HG03095 (cell line): ENCODE measurements around the gene FAU.
A peak's percentile ranks its signal among the peaks of the same experiment; 100 is the strongest.
"Not testable (repeated sequence)": the region's sequence is repeated elsewhere in the genome, so short reads cannot be mapped to it uniquely, and the experiment has no call there.

Experiments used
- ATAC-seq: cut with Tn5 transposase; IDR thresholded peaks from one replicate; pipeline ENCODE4 v1.9.1; 2021; ENCODE audit warnings: moderate library complexity; ENCODE audit not compliant: unreplicated experiment

FAU gene

GRCh38 chr11:65121865-65122696, at the start of gene FAU, which contains the start of gene MRPL49:
FAU (minus strand) TSS chr11:65122134; CDS start chr11:65121813, 321 bp downstream.
MRPL49 (plus strand) TSS chr11:65122321; CDS start chr11:65122347, 26 bp downstream.
- peak; percentile 67 for ATAC-seq

GRCh38 chr11:65170058-65170534, 48.2 kb upstream of the FAU start, which contains the start of gene SPDYC:
SPDYC (plus strand) TSS chr11:65170233; CDS start chr11:65171358, 1,125 bp downstream.
- no peak for ATAC-seq

GRCh38 chr11:65169164-65169641, 47.3 kb upstream of the FAU start:
- no peak for ATAC-seq

DNA sequence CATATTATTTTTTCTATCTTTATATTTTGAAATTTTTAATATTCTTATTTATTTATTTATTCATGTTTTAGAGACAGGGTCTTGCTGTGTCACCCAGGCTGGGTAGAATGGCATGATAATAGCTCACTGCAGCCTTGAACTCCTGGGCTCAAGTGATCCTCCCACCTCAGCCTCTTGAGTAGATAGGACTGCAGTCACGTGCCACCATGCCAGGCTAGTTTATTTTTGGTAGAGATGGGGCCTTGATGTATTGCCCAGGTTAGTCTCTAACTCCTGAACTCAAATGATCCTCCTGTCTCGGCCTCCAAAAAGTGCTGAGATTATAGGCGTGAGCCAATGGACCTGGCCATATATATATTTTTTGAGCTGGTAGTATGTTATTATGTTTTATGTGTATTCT, 45.7 kb upstream of the FAU start:
- ATAC-seq: no peak

GRCh38 chr11:65166893-65167292, 45.0 kb upstream of the FAU start:
- no peak for ATAC-seq

DNA sequence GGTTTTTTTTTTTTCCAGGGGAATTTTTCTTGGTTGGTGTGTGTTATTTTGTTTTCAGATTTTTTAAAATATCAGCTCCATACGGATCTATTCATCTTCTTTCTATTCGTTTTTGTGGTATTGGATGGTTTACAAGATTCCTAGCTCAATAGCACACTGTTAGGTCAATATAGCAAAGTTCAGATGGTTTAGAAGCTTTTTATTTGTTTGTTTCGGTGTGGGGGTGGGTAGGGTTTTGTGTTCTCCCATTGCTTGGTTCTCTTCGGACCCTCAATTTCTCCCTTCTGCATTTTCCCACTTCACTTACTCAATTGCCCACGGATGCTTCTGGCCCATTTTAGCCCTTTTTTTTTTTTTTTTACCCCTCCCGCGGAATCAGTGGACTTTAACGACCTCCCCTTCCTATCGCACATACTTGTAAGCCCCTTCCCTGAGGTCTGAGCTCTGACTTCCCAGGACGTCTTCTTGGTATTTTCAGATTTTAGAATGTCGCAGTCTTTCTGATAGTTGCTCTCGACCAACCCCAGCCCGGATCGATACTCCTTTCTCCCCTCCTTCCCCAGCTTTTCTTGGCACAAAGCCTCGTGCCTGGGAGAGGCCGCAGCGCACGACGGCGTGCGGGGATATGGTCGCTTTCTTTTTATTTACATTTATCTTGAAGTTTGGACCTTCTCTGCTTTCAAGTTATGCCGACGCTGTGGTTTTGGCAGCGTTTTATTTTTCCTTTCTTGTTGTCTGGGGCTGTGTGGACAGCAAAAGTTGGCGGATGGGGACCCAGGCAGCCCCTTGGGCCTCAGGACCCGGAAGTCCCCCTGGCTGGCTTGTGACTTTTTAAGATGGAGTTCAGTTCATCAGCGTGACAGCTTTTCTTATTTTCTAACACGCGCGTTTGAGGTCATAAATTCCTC, 43.7 kb upstream of the FAU start:
- no peak for ATAC-seq

DNA sequence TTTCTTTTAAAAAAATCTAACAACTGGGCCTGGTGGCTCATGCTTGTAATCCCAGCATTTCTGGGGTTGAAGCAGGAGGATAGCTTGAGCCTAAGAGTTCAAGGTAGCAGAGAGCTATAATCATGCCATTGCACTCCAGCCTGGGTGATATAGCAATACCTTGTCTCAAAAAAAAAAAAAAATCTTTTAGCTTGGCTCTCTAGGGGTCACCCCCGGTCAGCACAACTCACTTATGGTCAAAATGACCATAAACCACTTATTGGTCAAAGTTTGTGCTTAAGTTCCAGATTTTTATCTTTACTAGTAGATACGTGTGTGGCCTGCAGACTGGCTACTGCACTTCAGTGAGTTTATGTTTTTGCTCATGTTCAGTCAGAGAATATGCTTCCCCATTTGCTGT, 41.8 kb upstream of the FAU start:
- no peak for ATAC-seq

GRCh38 chr11:65160643-65161042, 38.7 kb upstream of the FAU start:
- ATAC-seq: no peak

DNA sequence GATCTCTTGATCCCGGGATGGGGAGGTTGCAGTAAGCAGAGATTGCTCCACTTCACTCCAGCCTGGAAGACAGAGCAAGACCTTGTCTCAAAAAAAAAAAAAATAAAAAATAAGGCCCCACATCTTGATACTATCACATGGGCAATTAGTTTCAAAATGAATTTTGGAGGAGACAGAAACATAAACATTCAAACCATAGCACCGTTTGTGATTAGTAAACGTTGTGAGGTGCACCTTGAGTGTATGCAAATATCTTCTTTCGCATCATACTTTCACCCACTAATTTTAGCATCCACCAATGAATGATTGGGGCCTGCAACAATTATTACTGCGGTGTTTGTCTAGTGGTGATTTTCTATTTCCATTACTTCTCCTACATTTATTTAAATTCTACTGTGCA, 37.1 kb upstream of the FAU start:
- peak; percentile 59 for ATAC-seq

DNA sequence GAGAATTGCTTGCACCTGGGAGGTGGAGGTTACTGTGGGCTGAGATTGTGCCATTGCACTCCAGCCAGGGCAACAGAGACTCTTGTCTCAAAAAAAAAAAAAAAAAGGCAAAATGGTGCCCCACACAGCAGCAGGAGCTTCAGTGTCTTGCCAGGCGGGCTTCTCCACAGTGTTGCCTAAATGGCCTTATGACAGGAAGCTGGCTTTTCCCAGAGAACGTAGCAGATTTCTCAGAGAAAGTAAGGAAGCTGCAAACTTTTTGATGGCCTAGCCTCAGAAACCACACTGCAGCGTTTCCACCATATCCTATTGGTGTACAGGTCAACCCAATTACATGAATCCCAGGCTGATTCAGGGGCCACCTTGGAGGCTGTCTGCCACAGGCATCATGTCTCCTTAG, 35.4 kb upstream of the FAU start:
- ATAC-seq: no peak

- no peak for ATAC-seq
Measured at GRCh38 chr11:65156926-65157325, 35.0 kb upstream of the FAU start.

- no peak for ATAC-seq
Measured at GRCh38 chr11:65156256-65156655, 34.3 kb upstream of the FAU start.

GRCh38 chr11:65152122-65152521, 30.2 kb upstream of the FAU start:
- no peak for ATAC-seq

- no peak for ATAC-seq
Measured at GRCh38 chr11:65151331-65151899, 29.5 kb upstream of the FAU start.

DNA sequence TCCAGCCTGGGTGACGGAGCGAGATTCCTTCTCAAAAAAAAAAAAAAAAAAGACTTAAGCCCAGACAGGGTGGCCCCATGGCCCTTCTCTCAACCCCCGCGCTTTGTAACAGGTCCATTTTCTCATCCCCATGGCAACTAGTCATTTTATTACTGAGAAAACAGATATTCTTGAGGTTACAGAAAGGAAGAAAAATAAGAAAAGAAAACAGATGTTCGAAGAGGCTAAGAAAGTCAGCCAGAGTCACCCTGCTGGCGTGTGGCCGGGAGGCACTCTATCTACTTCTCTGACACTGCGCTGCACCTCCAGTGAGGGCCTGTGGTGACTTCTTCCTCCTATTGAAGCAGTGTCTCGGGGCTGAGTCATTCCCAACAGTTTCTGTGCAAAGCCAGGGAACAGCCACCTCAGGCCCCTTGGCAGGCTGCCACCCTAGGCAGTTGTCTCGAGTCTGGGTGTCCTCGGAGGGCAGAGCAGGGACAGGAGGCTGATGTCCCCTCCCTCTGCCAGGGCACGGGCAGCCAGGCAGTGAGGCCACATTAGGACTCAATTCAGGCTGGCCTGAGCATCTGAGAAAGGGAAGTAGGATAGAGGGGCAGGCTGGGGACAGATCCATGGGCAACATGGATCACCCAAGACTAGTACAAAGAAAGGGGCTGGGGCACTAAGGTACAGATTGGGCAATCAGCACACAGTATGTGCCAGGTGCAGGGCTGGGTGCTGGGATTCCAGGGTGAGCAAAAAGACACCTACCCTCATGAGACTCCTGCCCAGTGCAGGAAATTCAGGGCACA, 28.8 kb upstream of the FAU start:
- ATAC-seq: no peak

DNA sequence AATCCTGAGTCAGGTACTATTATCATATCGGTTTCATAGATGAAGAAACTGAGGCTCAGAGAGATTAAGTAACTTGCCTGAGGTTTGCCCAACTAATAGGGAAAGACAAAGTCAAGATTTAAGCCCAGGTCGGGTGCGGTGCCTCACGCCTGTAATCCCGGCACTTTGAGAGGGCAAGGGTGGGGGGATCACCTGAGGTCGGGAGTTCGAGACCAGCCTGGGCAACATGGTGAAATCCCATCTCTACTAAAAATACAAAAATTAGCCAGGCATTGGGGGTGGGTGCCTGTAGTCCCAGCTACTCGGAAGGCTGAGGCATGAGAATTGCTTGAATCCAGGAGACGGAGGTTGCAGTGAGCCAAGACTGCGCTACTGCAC, 28.2 kb upstream of the FAU start:
- not testable (repeated sequence) for ATAC-seq

- ATAC-seq: no peak
Measured at GRCh38 chr11:65148657-65149056, 26.7 kb upstream of the FAU start.

DNA sequence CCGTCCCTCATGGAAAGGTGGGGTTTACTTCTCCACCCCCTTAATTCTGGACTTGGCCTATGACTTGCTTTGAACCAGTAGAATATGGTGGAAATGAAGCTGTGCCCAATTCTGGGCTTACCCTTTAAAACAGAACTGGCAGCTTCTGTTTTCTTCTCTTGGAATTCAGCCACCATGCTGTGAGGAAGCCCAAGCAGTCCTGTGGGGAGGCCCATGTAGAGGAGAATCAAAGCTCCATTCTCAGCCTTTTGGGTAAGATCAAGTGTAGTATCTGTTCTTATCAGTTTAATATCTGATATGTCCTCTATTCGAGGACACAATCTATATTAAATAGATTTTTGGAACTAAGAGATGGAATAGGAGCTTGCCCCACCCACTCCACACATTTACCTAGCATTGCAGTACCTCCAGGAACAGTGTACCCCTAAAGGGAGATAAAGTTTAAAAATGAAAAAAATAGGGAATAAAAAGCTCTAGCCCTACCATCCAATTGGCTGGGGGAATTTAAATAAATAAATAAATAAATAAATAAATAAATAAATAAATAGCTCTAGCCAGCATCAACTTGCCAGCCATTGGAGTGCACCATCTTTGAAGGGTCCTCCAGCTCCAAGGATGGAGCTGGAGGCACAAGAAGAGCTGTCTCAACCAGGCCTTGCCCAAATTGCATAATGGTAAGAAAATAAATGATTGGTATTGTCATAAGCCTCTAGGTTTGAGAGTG, 25.6 kb upstream of the FAU start:
- no peak for ATAC-seq

GRCh38 chr11:65141896-65142494, 20.1 kb upstream of the FAU start:
- ATAC-seq: no peak
